Gastroesophageal sphincter (tissue), 4 donors: ENCODE measurements around the gene MRPL39. TPM values are rescaled to one million over a fixed set of nuclear protein-coding genes. Genes with fewer than 3 reads are reported as not detected.

Experiments used
- ATAC-seq: fragments of 150-250 bp; one replicate; pipeline ENCODE4 v1.9.1; 2016; ENCODE audit warnings: mild to moderate bottlenecking, moderate library complexity
- H3K27ac ChIP-seq, 4 donors: fragments of 200-600 bp; sonication (generic) in 3 of 4; 1 replicate in 3 of 4; 2 replicates in 1 of 4; pipeline ENCODE4 v1.5.1; 2016 to 2019
- H3K27me3 ChIP-seq: fragments of 200-600 bp; sonication (generic); one replicate; pipeline ENCODE4 v1.5.1; 2019
- H3K36me3 ChIP-seq, 2 donors: fragments of 200-600 bp; sonication (generic); one replicate each; pipeline ENCODE4 v1.5.1; 2019; ENCODE audit warnings: control low read depth in 1 of 2
- H3K4me1 ChIP-seq, 3 donors: fragments of 200-600 bp; sonication (generic); 1 replicate in 2 of 3; 2 replicates in 1 of 3; pipeline ENCODE4 v1.5.1; 2016 to 2019; ENCODE audit warnings: control low read depth in 2 of 3
- H3K4me3 ChIP-seq, 2 donors: fragments of 200-600 bp; sonication (generic); one replicate each; pipeline ENCODE4 v1.5.1; 2019; ENCODE audit warnings: mild to moderate bottlenecking in 1 of 2, moderate library complexity in 1 of 2
- H3K9me3 ChIP-seq, 3 donors: fragments of 200-600 bp; sonication (generic); one replicate each; pipeline ENCODE4 v1.5.1; 2017 to 2019; ENCODE audit warnings: control low read depth in 2 of 3
- CTCF ChIP-seq, 4 experiments: fragments of 200-600 bp in 2 of 4; fragments of 450-650 bp in 2 of 4; sonication (generic) in 1 of 4; IDR thresholded peaks; one replicate each; pipeline ENCODE4 v1.5.1; 2017 to 2019; ENCODE audit warnings: antibody characterized with exemption in 4 of 4, mild to moderate bottlenecking in 2 of 4, moderate library complexity in 2 of 4
- EP300 ChIP-seq: sonication (generic); formaldehyde crosslinking; IDR thresholded peaks from one replicate; pipeline ENCODE4 v1.6.1; 2017; ENCODE audit warnings: antibody characterized with exemption, mild to moderate bottlenecking
- POLR2A ChIP-seq, 2 donors: fragments of 450-650 bp; IDR thresholded peaks; one replicate each; pipeline ENCODE4 v1.6.1; 2017; ENCODE audit warnings: antibody characterized with exemption in 2 of 2, mild to moderate bottlenecking in 2 of 2, moderate library complexity in 1 of 2
- POLR2AphosphoS5 ChIP-seq: sonication (generic); formaldehyde crosslinking; IDR thresholded peaks from one replicate; pipeline ENCODE4 v1.6.1; 2017; ENCODE audit warnings: antibody characterized with exemption
- WGBS, 2 donors: methylation state at CpG; one replicate each; pipeline ENCODE4 v1.1.5; 2018; ENCODE audit warnings: low coverage in 1 of 2; 5-methylcytosine and 5-hydroxymethylcytosine counted together
- total RNA-seq, 4 donors: library from RNA; depleted of rRNA; stranded (reverse); fragments of >200 nt; gene quantifications; one replicate each; pipeline ENCODE4 v1.1.0, GENCODE V29; 2016

Gene MRPL39
- total RNA-seq, 4 donors from 2014 or later, result 17.0 to 37.4 (median 25.4) TPM

DNA sequence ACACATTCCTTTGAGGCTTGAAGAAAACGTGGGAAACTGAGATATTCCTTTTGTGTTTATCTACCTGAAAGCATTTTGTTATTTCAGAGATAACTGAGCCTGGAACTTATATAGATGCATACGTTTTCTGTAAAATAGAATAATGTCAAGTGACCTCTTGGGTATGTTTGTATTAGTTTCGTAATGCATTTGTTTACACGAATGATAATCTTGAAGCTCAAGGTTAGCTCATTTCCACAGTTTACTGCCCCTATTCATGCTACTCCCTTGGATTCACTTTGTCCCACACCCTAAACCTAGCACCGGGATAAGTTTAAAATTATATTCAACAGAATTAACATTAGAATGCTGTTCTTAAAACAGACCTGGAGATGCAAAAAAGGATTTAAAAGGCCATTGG lies 54.4 kb downstream of the MRPL39 start:
- 81 to 83% methylated on average over 5 of the region's 5 CpGs for whole genome bisulfite sequencing, 2 donors

DNA sequence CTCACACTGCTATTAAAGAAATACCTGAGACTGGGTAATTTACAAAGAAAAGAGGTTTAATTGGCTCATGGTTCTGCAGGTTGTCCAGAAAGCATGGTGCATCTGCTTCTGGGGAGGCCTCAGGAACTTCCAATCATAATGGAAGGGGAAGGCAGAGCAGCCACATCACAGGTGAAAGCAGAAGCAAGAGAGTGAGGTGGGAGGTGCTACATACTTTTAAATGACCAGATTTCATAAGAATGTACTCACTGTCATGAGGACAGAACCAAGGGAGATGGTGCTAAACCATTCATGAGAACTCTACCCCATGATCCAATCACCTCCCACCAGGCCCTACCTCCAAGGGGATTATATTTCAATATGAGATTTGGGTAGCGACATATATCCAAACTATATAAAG lies 55.7 kb downstream of the MRPL39 start:
- no peaks in the 10 kb centered on the region for H3K27me3 ChIP-seq
- no peak for ATAC-seq
- no peak overlapping the region for H3K27ac ChIP-seq
- H3K4me3 ChIP-seq, result no peak overlapping the region
- no peaks in the 10 kb centered on the region for H3K4me1 ChIP-seq
- TF ChIP-seq POLR2A (IDR thresholded peaks at IDR 0.05) (no peak), EP300 (no peak), CTCF (IDR thresholded peaks at IDR 0.05) (no peak), POLR2AphosphoS5 (no peak)
- WGBS, 2 donors, result 100% methylated on average over 1 of the region's 1 CpG
- H3K9me3 ChIP-seq, result no peaks in the 10 kb centered on the region
- H3K36me3 ChIP-seq, result no peaks in the 10 kb centered on the region

More for the DNA sequence above, 54.4 kb downstream of the MRPL39 start:
- Histone ChIP-seq H3K36me3 (no peaks in the 10 kb centered on the region), H3K27ac (no peak overlapping the region), H3K4me3 (no peak overlapping the region), H3K4me1 (no peaks in the 10 kb centered on the region), H3K27me3 (no peaks in the 10 kb centered on the region), H3K9me3 (no peaks in the 10 kb centered on the region)
- no peak for ATAC-seq
- TF ChIP-seq CTCF (IDR thresholded peaks at IDR 0.05), result no peak
- TF ChIP-seq POLR2A (IDR thresholded peaks at IDR 0.05), result no peak
- no peak for TF ChIP-seq POLR2AphosphoS5
- no peak for TF ChIP-seq EP300

GRCh38 chr21:25550352-25551120 lies 56.7 kb downstream of the MRPL39 start:
- H3K27me3 ChIP-seq, result no peaks in the 10 kb centered on the region
- H3K27ac ChIP-seq, result no peak overlapping the region
- H3K4me1 ChIP-seq, result no peaks in the 10 kb centered on the region
- H3K36me3 ChIP-seq, result no peaks in the 10 kb centered on the region
- ATAC-seq, result no peak
- no peaks in the 10 kb centered on the region for H3K9me3 ChIP-seq
- TF ChIP-seq CTCF (IDR thresholded peaks at IDR 0.05), result no peak
- no peak for TF ChIP-seq EP300
- TF ChIP-seq POLR2A (IDR thresholded peaks at IDR 0.05), result no peak
- TF ChIP-seq POLR2AphosphoS5, result no peak
- no peak overlapping the region for H3K4me3 ChIP-seq
- WGBS, 2 donors, result 92 to 98% methylated on average over 10 to 11 of the region's 11 CpGs

DNA sequence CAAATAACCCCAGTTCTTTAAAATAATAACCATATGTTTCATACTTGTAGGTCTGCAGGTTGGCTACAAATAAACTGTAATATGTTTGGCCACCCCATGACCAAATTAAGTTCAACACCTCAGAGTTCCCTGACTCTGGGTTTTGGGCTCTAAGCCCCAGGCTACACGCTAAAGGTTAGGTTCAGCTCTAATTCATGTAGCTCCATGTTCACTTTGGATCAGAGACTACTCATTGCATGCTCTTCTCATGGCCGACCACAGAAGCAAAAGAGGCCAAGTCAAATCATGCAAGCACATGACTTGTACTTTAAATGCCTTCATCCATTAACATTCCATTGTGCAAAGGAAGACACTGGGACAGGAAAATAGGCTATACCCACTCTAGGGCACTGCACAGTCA lies 66.2 kb downstream of the MRPL39 start:
- Histone ChIP-seq H3K27ac (no peak overlapping the region), H3K4me3 (no peak overlapping the region), H3K4me1 (no peaks in the 10 kb centered on the region), H3K9me3 (peaks cover 0 to 25% (median 0%) of the 10 kb centered on the region in 3 donors), H3K36me3 (no peaks in the 10 kb centered on the region), H3K27me3 (no peaks in the 10 kb centered on the region)
- 74 to 90% methylated on average over 2 of the region's 2 CpGs for WGBS, 2 donors
- ATAC-seq, result no peak
- TF ChIP-seq EP300 (no peak), CTCF (IDR thresholded peaks at IDR 0.05) (no peak), POLR2AphosphoS5 (no peak), POLR2A (IDR thresholded peaks at IDR 0.05) (no peak)

DNA sequence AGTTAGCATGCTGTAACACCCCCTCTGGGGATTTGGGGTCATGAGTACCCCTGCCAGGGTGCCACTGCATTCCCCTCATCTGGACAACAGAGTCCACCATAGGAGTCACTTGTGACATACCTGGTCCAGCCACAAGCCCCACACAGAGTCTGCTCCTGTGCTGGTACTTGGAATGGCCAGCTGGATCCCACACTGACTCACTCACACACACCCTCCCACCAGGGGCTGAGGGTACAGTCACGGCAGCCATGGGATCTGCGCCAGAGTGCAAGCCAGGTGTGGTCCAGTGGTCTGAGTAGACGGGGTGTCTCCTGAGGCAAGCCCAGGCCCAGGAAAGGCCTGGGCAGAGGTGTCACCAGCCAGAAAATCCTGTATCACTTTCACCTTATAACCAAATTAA lies 67.7 kb downstream of the MRPL39 start:
- Histone ChIP-seq H3K4me1 (no peaks in the 10 kb centered on the region), H3K27ac (no peak overlapping the region), H3K36me3 (no peaks in the 10 kb centered on the region), H3K9me3 (peaks cover 0 to 25% (median 0%) of the 10 kb centered on the region in 3 donors), H3K27me3 (no peaks in the 10 kb centered on the region), H3K4me3 (no peak overlapping the region)
- TF ChIP-seq POLR2AphosphoS5 (no peak), CTCF (IDR thresholded peaks at IDR 0.05) (no peak), POLR2A (IDR thresholded peaks at IDR 0.05) (no peak), EP300 (no peak)
- WGBS, 2 donors, result 100% methylated on average over 1 of the region's 3 CpGs; no CpG with 5 or more reads in 1 of the 2 donors
- no peak for ATAC-seq
